ENCODE data around the gene ARHGEF4.

The ARHGEF4 gene

GRCh38 chr2:131010566-131010965, 173.9 kb downstream of the ARHGEF4 start:
- 94 to 97% methylated on average over 4 of the region's 4 CpGs for WGBS, 2 experiments
- H3K36me3 ChIP-seq (ENCODE audit: control insufficient read depth, insufficient read depth, low read length), result no peaks in the 10 kb centered on the region
- H3K9me3 ChIP-seq (ENCODE audit: control insufficient read depth, low read length), result no peaks in the 10 kb centered on the region
- H3K27ac ChIP-seq (ENCODE audit: insufficient read depth, low read depth, low read length, poor library complexity, severe bottlenecking), result no peak overlapping the region
- no peaks in the 10 kb centered on the region for H3K4me1 ChIP-seq (ENCODE audit: control insufficient read depth, insufficient read depth, low read length)
- H3K27me3 ChIP-seq (ENCODE audit: control insufficient read depth, insufficient read depth, low read length, poor library complexity, severe bottlenecking), result no peaks in the 10 kb centered on the region
- H3K4me3 ChIP-seq (ENCODE audit: insufficient read depth, low read depth, low read length), result no peak overlapping the region

DNA sequence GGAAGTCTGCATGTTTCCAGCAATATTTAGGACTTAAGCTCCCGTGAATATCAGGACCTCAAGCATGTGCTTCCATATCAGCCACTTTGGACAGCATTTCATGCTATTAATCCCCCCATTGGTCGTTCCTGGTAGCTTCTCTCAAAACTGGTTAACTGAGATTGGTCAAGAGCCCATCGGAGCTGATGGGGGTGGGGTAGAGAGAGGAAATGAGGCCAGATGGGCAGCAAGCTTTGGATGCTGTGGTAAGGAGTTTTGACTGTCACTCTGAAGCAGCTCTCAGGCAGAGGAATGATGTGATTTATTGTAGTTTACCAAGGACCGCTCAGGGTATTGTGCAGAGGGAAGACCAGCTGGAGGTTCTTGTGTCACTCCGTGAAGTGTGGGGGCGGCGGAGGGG, 174.8 kb downstream of the ARHGEF4 start:
- no peaks in the 10 kb centered on the region for H3K36me3 ChIP-seq (ENCODE audit: control insufficient read depth, insufficient read depth, low read length)
- no peak overlapping the region for H3K4me3 ChIP-seq (ENCODE audit: insufficient read depth, low read depth, low read length)
- H3K27me3 ChIP-seq (ENCODE audit: control insufficient read depth, insufficient read depth, low read length, poor library complexity, severe bottlenecking), result no peaks in the 10 kb centered on the region
- WGBS, 2 experiments, result 81 to 83% methylated on average over 7 of the region's 7 CpGs
- H3K9me3 ChIP-seq (ENCODE audit: control insufficient read depth, low read length), result no peaks in the 10 kb centered on the region
- no peak overlapping the region for H3K27ac ChIP-seq (ENCODE audit: insufficient read depth, low read depth, low read length, poor library complexity, severe bottlenecking)
- no peaks in the 10 kb centered on the region for H3K4me1 ChIP-seq (ENCODE audit: control insufficient read depth, insufficient read depth, low read length)

DNA sequence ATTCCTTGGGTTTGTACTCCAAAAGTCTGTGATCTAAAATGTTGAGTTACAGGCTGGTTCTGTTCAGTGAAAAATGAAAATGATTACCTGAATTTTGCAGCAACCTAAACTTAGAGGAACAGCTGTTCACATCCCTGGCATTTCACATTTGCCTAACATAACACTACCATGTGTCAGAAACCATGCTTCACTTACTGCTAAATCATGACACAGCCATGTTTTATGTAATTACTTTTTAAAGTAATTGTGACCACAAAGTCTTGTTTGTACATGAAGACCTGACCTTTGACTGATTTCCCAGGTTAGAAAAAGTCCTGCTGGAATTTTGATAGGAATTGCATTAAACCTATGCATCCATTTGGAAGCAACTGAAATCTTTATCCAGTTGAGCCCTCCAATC, 177.4 kb downstream of the ARHGEF4 start:
- Histone ChIP-seq H3K27me3 (ENCODE audit: control insufficient read depth, insufficient read depth, low read length, poor library complexity, severe bottlenecking) (no peaks in the 10 kb centered on the region), H3K27ac (ENCODE audit: insufficient read depth, low read depth, low read length, poor library complexity, severe bottlenecking) (no peak overlapping the region), H3K36me3 (ENCODE audit: control insufficient read depth, insufficient read depth, low read length) (no peaks in the 10 kb centered on the region), H3K4me3 (ENCODE audit: insufficient read depth, low read depth, low read length) (no peak overlapping the region), H3K9me3 (ENCODE audit: control insufficient read depth, low read length) (no peaks in the 10 kb centered on the region), H3K4me1 (ENCODE audit: control insufficient read depth, insufficient read depth, low read length) (peaks cover 4% of the 10 kb centered on the region)

DNA sequence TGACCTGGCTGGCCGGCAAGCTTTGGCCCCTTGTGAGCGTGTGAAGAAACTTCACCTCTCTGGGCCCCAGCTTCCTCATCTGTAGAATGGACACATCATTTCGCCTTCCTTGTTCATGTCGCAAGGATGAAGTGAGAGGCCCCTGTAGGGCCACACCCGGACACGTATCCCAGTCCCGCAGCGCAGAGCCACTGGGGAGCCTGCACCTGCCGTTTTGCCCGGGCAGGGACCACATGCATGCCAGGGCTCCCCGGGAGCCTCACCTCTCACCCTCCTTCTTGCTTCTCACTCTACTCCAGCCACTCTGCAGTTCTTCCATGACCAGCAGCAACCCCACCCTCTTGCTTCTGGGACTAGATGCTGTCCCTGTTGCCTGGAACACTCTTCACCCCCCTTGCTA, 179.1 kb downstream of the ARHGEF4 start:
- WGBS, 2 experiments, result 95 to 96% methylated on average over 11 of the region's 11 CpGs
- no peak overlapping the region for H3K27ac ChIP-seq (ENCODE audit: insufficient read depth, low read depth, low read length, poor library complexity, severe bottlenecking)
- H3K27me3 ChIP-seq (ENCODE audit: control insufficient read depth, insufficient read depth, low read length, poor library complexity, severe bottlenecking), result no peaks in the 10 kb centered on the region
- no peaks in the 10 kb centered on the region for H3K9me3 ChIP-seq (ENCODE audit: control insufficient read depth, low read length)
- no peak overlapping the region for H3K4me3 ChIP-seq (ENCODE audit: insufficient read depth, low read depth, low read length)
- H3K36me3 ChIP-seq (ENCODE audit: control insufficient read depth, insufficient read depth, low read length), result no peaks in the 10 kb centered on the region
- H3K4me1 ChIP-seq (ENCODE audit: control insufficient read depth, insufficient read depth, low read length), result peaks cover 4% of the 10 kb centered on the region

DNA sequence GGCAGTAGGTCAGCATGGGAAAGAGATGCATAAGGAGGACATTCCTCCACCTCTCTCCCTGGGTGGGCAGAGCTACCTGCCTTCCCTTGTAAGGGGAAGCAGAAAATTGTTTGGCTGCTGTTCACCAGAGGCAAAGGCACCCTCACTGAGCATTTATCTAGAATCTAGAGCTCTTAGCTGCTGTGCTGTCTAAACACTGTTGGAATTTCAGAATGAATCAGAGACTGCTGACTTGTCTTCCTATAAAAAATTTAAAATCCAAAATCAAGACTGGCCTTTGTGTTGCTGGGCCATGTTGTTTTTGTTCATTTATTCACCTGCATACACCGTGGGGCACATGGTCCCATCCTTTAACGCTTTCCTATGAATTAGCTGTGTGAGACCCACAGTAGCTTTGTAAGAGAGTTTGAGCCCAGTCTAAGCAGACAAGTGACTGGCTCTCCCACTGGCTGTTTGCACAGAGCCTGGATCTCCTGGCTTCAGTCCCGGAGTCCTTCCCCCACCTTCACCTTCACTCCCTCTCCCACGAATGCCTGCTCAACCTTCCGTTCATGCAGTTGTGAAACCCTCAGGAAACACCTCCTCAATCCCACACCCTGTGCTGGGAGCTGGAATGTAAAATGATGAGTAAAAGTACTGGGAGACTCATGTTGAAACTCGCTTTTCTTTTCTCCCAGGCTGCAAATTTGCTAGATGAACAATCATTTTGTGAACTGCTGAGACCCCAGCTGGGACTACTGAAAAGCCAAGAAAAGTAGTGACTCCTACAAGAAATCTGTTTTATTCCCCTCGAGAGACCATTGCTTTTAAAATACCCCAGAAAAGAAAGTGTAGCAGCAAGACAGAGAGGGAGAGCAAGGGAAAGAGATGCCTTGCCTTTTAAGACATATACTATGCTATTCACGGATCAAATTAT, 180.4 kb downstream of the ARHGEF4 start:
- 72 to 81% methylated on average over 8 of the region's 8 CpGs for WGBS, 2 experiments
- peaks cover 4% of the 10 kb centered on the region for H3K4me1 ChIP-seq (ENCODE audit: control insufficient read depth, insufficient read depth, low read length)
- no peaks in the 10 kb centered on the region for H3K27me3 ChIP-seq (ENCODE audit: control insufficient read depth, insufficient read depth, low read length, poor library complexity, severe bottlenecking)
- H3K36me3 ChIP-seq (ENCODE audit: control insufficient read depth, insufficient read depth, low read length), result no peaks in the 10 kb centered on the region
- no peaks in the 10 kb centered on the region for H3K9me3 ChIP-seq (ENCODE audit: control insufficient read depth, low read length)
- no peak overlapping the region for H3K4me3 ChIP-seq (ENCODE audit: insufficient read depth, low read depth, low read length)
- no peak overlapping the region for H3K27ac ChIP-seq (ENCODE audit: insufficient read depth, low read depth, low read length, poor library complexity, severe bottlenecking)

GRCh38 chr2:131022731-131023130, 186.0 kb downstream of the ARHGEF4 start:
- H3K4me3 ChIP-seq (ENCODE audit: insufficient read depth, low read depth, low read length), result no peak overlapping the region
- no peaks in the 10 kb centered on the region for H3K36me3 ChIP-seq (ENCODE audit: control insufficient read depth, insufficient read depth, low read length)
- no peaks in the 10 kb centered on the region for H3K4me1 ChIP-seq (ENCODE audit: control insufficient read depth, insufficient read depth, low read length)
- H3K27ac ChIP-seq (ENCODE audit: insufficient read depth, low read depth, low read length, poor library complexity, severe bottlenecking), result no peak overlapping the region
- 86 to 93% methylated on average over 1 of the region's 1 CpG for WGBS, 2 experiments
- no peaks in the 10 kb centered on the region for H3K9me3 ChIP-seq (ENCODE audit: control insufficient read depth, low read length)
- no peaks in the 10 kb centered on the region for H3K27me3 ChIP-seq (ENCODE audit: control insufficient read depth, insufficient read depth, low read length, poor library complexity, severe bottlenecking)

GRCh38 chr2:131023758-131024157, 187.0 kb downstream of the ARHGEF4 start:
- Histone ChIP-seq H3K27me3 (ENCODE audit: control insufficient read depth, insufficient read depth, low read length, poor library complexity, severe bottlenecking) (no peaks in the 10 kb centered on the region), H3K4me3 (ENCODE audit: insufficient read depth, low read depth, low read length) (no peak overlapping the region), H3K27ac (ENCODE audit: insufficient read depth, low read depth, low read length, poor library complexity, severe bottlenecking) (no peak overlapping the region), H3K9me3 (ENCODE audit: control insufficient read depth, low read length) (no peaks in the 10 kb centered on the region), H3K4me1 (ENCODE audit: control insufficient read depth, insufficient read depth, low read length) (no peaks in the 10 kb centered on the region), H3K36me3 (ENCODE audit: control insufficient read depth, insufficient read depth, low read length) (no peaks in the 10 kb centered on the region)
- 100% methylated on average over 1 of the region's 1 CpG for WGBS, 2 experiments

GRCh38 chr2:131026919-131027318, 190.2 kb downstream of the ARHGEF4 start:
- no peaks in the 10 kb centered on the region for H3K9me3 ChIP-seq (ENCODE audit: control insufficient read depth, low read length)
- H3K4me3 ChIP-seq (ENCODE audit: insufficient read depth, low read depth, low read length), result no peak overlapping the region
- WGBS, 2 experiments, result 73 to 75% methylated on average over 5 of the region's 5 CpGs

GRCh38 chr2:131027566-131028528, 191.1 kb downstream of the ARHGEF4 start:
- Histone ChIP-seq H3K27ac (ENCODE audit: insufficient read depth, low read depth, low read length, poor library complexity, severe bottlenecking) (no peak overlapping the region), H3K4me3 (ENCODE audit: insufficient read depth, low read depth, low read length) (no peak overlapping the region), H3K27me3 (ENCODE audit: control insufficient read depth, insufficient read depth, low read length, poor library complexity, severe bottlenecking) (no peaks in the 10 kb centered on the region), H3K36me3 (ENCODE audit: control insufficient read depth, insufficient read depth, low read length) (no peaks in the 10 kb centered on the region), H3K4me1 (ENCODE audit: control insufficient read depth, insufficient read depth, low read length) (no peaks in the 10 kb centered on the region), H3K9me3 (ENCODE audit: control insufficient read depth, low read length) (no peaks in the 10 kb centered on the region)
- 93 to 94% methylated on average over 12 of the region's 12 CpGs for WGBS, 2 experiments

More at GRCh38 chr2:131026919-131027318, 190.2 kb downstream of the ARHGEF4 start:
- Histone ChIP-seq H3K4me1 (ENCODE audit: control insufficient read depth, insufficient read depth, low read length) (no peaks in the 10 kb centered on the region), H3K36me3 (ENCODE audit: control insufficient read depth, insufficient read depth, low read length) (no peaks in the 10 kb centered on the region), H3K27ac (ENCODE audit: insufficient read depth, low read depth, low read length, poor library complexity, severe bottlenecking) (no peak overlapping the region), H3K27me3 (ENCODE audit: control insufficient read depth, insufficient read depth, low read length, poor library complexity, severe bottlenecking) (no peaks in the 10 kb centered on the region)

- peaks cover 17% of the 10 kb centered on the region for H3K27me3 ChIP-seq (ENCODE audit: control insufficient read depth, insufficient read depth, low read length, poor library complexity, severe bottlenecking)
- no peak overlapping the region for H3K4me3 ChIP-seq (ENCODE audit: insufficient read depth, low read depth, low read length)
- no peak overlapping the region for H3K27ac ChIP-seq (ENCODE audit: insufficient read depth, low read depth, low read length, poor library complexity, severe bottlenecking)
- H3K4me1 ChIP-seq (ENCODE audit: control insufficient read depth, insufficient read depth, low read length), result peaks cover 7% of the 10 kb centered on the region
- H3K9me3 ChIP-seq (ENCODE audit: control insufficient read depth, low read length), result no peaks in the 10 kb centered on the region
- H3K36me3 ChIP-seq (ENCODE audit: control insufficient read depth, insufficient read depth, low read length), result no peaks in the 10 kb centered on the region
- WGBS, 2 experiments, result 80 to 81% methylated on average over 8 of the region's 8 CpGs
Observed at GRCh38 chr2:131029812-131030211, 193.1 kb downstream of the ARHGEF4 start.
